ENCODE results near the gene TMEM213.

TMEM213 gene

DNA sequence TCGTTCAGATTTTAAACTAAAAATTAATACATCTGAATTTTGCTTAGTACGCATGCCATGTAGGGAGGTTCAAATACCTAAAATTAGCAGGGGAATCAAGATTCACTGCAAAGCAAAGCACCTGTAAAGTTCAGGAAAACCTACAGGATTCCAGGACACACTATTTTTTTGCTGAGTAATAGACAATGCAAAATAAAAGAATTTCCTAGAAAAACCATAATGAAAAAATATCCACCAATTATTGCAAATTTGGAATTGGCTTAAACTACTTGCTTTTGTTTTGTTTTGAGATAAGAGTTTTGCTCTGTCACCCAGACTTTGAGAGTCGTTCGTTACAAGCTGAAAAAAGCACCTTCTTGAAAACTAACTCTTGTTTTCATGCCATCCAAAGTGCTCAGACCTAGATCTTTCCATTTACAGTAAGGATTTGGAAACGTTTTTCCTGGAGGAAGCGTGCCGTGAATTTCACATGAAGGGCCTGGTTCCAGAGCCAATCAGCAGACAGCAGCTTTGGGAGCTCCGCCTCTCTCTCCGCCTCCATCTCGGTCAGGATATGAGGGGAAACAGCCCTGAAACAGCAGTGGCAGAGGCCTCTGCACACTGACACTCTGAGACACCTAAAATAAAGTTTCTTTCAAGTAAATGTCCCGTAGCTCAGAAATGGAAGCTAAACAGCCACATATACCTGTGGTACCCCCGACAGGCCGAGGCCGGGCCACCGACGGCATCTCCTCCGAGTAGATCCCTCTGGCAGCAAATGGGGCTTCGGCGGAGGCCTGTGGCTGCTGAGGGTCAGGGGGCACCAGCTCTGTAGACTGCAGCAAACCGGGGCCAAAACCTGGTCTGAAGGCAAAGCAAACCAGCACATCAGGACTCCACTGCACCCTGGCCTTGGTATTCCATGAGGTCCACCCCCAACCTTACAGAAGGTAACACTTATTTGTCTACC lies 46.1 kb downstream of the TMEM213 start:
- no peak for DNase-seq

- DNase-seq, result no peak
Measured at GRCh38 chr7:138845711-138846110, 47.9 kb downstream of the TMEM213 start.

- no peak for DNase-seq
Measured at GRCh38 chr7:138848056-138848980, 50.5 kb downstream of the TMEM213 start.

DNA sequence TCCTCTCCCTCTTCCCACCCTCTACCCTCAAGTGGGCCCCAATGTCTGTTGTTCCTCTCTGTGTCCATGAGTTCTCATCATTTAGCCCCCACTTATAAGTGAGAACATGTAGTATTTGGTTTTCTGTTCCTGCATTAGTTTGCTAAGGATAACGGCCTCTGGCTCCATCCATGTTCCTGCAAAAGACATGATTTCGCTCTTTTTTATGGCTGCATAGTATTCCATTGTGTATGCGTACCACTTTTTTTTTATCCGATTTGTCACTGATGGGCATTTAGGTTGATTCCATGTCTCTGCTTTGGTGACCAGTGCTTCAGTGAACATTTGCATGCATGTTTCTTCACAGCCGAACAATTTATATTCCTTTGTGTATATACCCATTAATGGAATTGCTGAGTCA lies 51.9 kb downstream of the TMEM213 start:
- no peak for DNase-seq

GRCh38 chr7:138852469-138852868 lies 54.7 kb downstream of the TMEM213 start:
- DNase-seq, result no peak

- DNase-seq, result no peak
Measured at GRCh38 chr7:138853448-138853847, 55.7 kb downstream of the TMEM213 start.

GRCh38 chr7:138854115-138854645 lies 56.4 kb downstream of the TMEM213 start:
- DNase-seq, result no peak

DNA sequence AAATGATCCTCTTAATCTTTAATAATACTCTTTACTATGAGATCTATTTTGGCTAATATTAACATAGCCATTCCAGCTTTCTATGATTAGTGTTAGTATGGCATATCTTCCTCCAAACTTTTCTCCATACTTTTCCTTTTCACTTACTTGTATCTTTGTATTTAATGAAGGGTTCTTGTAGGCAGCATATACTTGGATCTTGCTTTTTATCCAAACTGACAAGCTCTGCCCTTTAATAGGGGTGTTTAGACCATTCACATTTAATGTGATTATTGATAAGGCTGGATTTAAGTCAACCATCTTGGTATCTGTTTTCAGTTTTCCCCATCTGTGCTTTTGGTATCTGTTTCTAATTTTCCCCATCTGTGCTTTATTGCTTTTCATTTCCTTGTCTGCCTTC lies 59.9 kb downstream of the TMEM213 start:
- DNase-seq, result no peak

- no peak for DNase-seq
Measured at GRCh38 chr7:138861051-138861450, 63.3 kb downstream of the TMEM213 start.

DNA sequence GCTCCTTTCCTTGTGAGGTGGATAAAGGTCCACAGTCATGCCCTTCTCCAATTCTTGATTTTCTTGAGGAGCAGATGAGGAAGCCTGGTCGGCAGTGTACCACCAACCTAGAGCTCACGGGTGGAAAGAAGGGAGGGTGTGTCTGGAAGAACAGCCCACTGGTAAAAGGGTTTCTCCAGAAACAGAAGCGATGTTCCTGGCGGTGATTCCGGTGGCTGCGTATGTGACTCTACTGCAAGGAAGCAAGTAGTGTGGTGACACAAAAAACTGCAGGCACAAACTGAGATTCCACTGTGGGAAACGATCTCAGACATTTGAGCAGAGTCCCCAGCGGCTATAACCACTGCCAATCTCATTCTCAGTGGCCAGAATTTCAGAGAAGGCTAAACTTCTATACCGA lies 66.1 kb downstream of the TMEM213 start:
- DNase-seq, result no peak

DNA sequence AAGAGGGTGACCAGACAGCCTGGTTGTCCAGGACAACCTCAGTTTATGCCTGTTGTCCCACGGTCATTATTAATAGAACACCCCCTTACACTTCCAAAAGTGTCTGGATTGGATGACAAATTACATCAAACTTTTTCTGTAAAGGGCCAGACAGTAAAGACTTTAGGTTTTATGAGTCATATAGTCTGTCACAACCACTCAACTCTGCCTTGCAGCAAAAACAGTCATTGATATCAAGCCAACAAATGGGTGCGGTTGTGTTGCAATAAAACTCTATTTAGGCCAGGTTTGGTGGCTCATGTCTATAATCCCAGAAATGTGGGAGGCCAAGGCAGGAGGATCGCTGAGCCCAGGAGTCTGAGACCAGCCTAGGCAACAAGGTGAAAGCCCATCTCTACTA lies 66.9 kb downstream of the TMEM213 start:
- DNase-seq, result no peak

DNA sequence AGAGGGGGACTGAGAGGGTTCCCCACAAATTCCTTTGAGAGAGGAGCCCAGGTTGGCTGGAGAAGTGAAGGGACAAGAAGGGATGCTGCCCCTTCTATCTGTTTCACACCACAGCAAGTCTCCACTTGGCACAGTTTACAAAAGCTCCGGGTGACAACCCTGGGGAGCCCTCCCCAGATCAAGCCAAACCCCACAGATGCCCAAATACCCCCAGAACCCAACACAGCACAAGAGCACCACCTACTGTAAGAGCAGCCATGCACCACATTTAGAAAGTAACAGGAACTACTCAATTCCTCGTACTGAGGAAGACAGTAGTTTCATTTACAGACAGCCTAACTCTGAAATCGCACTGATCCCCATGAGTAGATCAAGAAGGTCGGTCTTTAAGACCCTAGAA lies 68.0 kb downstream of the TMEM213 start:
- peak; percentile 14 to 53 for DNase-seq

- no peak for DNase-seq
Measured at GRCh38 chr7:138866353-138866752, 68.6 kb downstream of the TMEM213 start.

DNA sequence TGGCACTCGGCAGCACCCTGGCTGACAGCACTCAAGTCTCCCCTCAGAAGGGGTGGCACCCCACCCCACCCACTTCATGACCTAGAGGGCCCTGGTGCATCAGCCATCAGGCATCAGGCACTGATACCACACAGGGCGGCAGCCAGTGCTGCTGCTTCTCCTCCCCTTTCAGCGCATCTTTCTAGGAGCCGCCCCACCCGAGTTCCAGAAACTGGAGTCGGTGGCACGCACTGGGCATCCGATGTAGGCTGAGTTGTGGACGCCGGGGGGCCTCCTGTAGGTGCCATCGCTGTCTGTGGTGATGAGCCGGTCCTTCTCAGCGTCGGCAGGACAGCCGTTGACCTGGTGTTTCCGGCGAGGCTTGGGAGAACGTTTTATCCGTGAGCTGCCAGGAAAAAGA lies 70.0 kb downstream of the TMEM213 start:
- DNase-seq, result no peak

GRCh38 chr7:138868711-138869110 lies 70.9 kb downstream of the TMEM213 start:
- no peak for DNase-seq

DNA sequence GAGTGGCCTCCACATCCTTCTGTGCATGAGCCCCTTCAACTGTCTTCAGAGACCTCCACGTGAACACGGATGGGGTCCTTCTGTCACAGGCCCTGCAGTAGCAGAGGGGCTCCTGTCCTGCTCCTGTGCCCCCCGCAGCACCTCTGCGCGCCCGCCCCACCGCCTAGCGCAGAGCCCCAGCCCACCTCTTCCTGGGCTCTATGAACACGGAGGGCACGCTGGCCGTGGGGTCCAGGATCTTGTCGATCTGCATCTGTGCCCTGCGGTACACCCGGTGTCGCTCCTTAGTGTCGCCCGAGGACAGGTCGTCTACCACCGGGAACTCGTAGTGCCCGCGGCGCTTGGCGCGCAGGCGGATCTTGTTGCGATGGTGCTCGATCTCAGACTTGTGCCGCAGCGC lies 71.6 kb downstream of the TMEM213 start:
- DNase-seq, result no peak

DNA sequence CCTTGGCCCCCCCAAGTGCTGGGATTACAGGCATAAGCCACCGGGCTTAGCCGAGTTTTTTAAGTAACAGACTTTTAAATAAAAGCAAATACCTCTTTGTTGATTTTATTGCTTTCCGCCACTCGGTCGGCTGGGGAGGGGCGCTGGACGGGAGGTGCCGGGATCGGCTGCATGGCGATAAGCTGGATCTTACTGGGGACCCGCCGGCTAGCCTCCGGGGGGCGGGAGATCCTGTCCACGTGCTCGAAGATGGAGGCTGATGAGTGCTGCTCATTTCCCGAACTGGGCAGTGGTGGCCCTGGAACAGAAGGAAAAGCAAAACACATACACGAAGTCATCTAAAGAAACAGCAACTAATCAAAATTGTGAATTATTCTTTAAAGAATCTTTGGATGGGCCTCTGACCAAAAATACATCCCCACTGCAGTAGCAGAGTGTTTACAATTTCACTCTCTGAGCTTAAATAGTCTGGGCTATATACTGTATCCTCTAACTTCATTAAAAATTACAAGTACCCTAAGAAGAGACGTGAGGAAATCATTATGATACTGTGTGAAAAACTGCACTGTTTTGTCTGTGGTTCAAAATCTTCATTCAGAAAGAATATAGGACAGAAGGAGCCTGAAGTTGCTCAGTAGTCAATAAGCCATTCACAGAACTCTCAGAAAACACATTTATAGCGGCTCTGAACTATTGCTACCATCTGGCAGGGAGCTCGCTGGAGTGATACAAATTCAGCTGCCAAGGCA lies 73.4 kb downstream of the TMEM213 start:
- no peak for DNase-seq

- no peak for DNase-seq
Measured at GRCh38 chr7:138871814-138872090, 74.0 kb downstream of the TMEM213 start.

DNA sequence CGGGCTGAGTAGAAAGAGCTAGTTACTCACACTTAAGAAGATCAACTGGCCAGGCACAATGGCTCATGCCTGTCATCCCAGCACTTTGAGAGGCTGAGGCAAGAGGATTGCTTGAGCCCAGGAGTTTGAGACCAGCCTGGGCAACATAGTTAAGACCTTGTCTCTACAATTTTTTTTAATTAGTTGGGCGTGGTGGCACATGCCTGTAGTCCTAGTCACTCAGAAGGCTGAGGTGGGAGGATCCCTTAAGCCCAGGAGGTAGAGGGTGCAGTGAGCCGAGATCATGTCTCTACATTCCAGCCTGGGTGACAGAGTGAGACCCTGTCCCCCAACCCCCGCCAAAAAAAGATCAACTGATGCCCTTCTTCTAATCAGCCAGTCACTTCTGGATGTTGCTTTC lies 74.8 kb downstream of the TMEM213 start:
- no peak for DNase-seq

GRCh38 chr7:138873220-138873892 lies 75.6 kb downstream of the TMEM213 start:
- no peak for DNase-seq

GRCh38 chr7:138875794-138876193 lies 78.0 kb downstream of the TMEM213 start:
- peak; percentile 16 to 69 for DNase-seq

GRCh38 chr7:138876326-138876725 lies 78.5 kb downstream of the TMEM213 start:
- DNase-seq, result no peak

All from CD4-positive, alpha-beta T cell treated with Interferon alpha-2 for 1 hour (primary cell).